Upper lobe of left lung (tissue), 6 donors: ENCODE data around the gene MIB2. TPM values are rescaled to one million over a fixed set of nuclear protein-coding genes. Genes with fewer than 3 reads are reported as not detected.

ENCODE experiments used
- ATAC-seq, 2 donors: fragments of 200-7000 bp; cut with Tn5 transposase; one replicate each; pipeline ENCODE4 v1.9.1; 2022; ENCODE audit warnings: mild to moderate bottlenecking in 2 of 2, moderate library complexity in 2 of 2; ENCODE audit not compliant: low FRiP score in 2 of 2
- DNase-seq, 2 donors: peaks; one replicate each; pipeline ENCODE4 v3.0.0-alpha.2; 2019 to 2020
- H3K27ac ChIP-seq, 4 donors: fragments of 200-600 bp; sonication (generic); one replicate each; pipeline ENCODE4 v1.5.1; 2016 to 2019
- H3K27me3 ChIP-seq, 4 donors: fragments of 200-600 bp; sonication (generic); one replicate each; pipeline ENCODE4 v1.5.1; 2017 to 2019
- H3K36me3 ChIP-seq, 4 donors: fragments of 200-600 bp; sonication (generic); one replicate each; pipeline ENCODE4 v1.5.1; 2016 to 2019
- H3K4me1 ChIP-seq, 4 donors: fragments of 200-600 bp; sonication (generic); one replicate each; pipeline ENCODE4 v1.5.1; 2018 to 2019
- H3K4me3 ChIP-seq, 4 donors: fragments of 200-600 bp; sonication (generic); one replicate each; pipeline ENCODE4 v1.5.1; 2017 to 2019; ENCODE audit warnings: mild to moderate bottlenecking in 2 of 4, moderate library complexity in 1 of 4
- H3K9me3 ChIP-seq, 4 donors: fragments of 200-600 bp; sonication (generic); one replicate each; pipeline ENCODE4 v1.5.1; 2018 to 2019
- CTCF ChIP-seq, 6 experiments: fragments of 450-650 bp in 4 of 6; fragments of 200-600 bp in 2 of 6; sonication (generic) in 2 of 6; IDR thresholded peaks; one replicate each; pipeline ENCODE4 v1.5.1; 2016 to 2019; ENCODE audit warnings: antibody characterized with exemption in 6 of 6
- EP300 ChIP-seq, 4 donors: sonication (generic); formaldehyde crosslinking; IDR thresholded peaks; one replicate each; pipeline ENCODE4 v1.5.1; 2017; ENCODE audit warnings: antibody characterized with exemption in 4 of 4, control low read depth in 2 of 4
- POLR2A ChIP-seq, 4 donors: fragments of 450-650 bp; IDR thresholded peaks; one replicate each; pipeline ENCODE4 v1.5.1; 2016 to 2017; ENCODE audit warnings: antibody characterized with exemption in 4 of 4, mild to moderate bottlenecking in 2 of 4
- POLR2AphosphoS5 ChIP-seq, 2 donors: sonication (generic); formaldehyde crosslinking; IDR thresholded peaks; one replicate each; pipeline ENCODE4 v1.5.1; 2017; ENCODE audit warnings: antibody characterized with exemption in 2 of 2
- WGBS, 2 donors: methylation state at CpG; one replicate each; pipeline ENCODE4 v1.1.5; 2017 to 2018; 5-methylcytosine and 5-hydroxymethylcytosine counted together
- total RNA-seq, 6 donors: library from RNA; depleted of rRNA in 4 of 6; stranded (reverse); fragments of >200 nt in 4 of 6; gene quantifications; one replicate each; pipeline versions ENCODE4 v1.1.0 to v1.2.1, GENCODE V29; 2016 to 2021
- donor health status: DM: no; HTN: no; CAD: no; lungs with moderate emphysema.
- donor health status: DM: no; HTN: yes; CAD: no; lungs with severe emphysema.

MIB2 gene
- total RNA-seq, 6 donors from 2014 or later: 52.7 to 284 (median 84.7) TPM

GRCh38 chr1:1601564-1602303, 13.6 kb upstream of the MIB2 start:
- 92% methylated on average over 2 to 14 of the region's 15 CpGs for WGBS, 2 donors
- TF ChIP-seq EP300 (IDR thresholded peaks at IDR 0.05) (no peak), CTCF (IDR thresholded peaks at IDR 0.05) (no peak), POLR2A (IDR thresholded peaks at IDR 0.05) (no peak), POLR2AphosphoS5 (IDR thresholded peaks at IDR 0.05) (no peak)
- peak in 1 of 2 donors; percentile 62 for DNase-seq
- H3K27ac ChIP-seq: no peak overlapping the region
- H3K36me3 ChIP-seq: no peaks in the 10 kb centered on the region
- H3K4me3 ChIP-seq: no peak overlapping the region
- peaks cover 12 to 25% (median 19%) of the 10 kb centered on the region in 4 donors for H3K4me1 ChIP-seq
- H3K27me3 ChIP-seq: peaks cover 0 to 4% (median 1%) of the 10 kb centered on the region in 4 donors
- H3K9me3 ChIP-seq: no peaks in the 10 kb centered on the region
- ATAC-seq: no peak

- Histone ChIP-seq H3K27ac (no peak overlapping the region), H3K4me3 (no peak overlapping the region), H3K9me3 (no peaks in the 10 kb centered on the region), H3K4me1 (peaks cover 12 to 25% (median 18%) of the 10 kb centered on the region in 4 donors), H3K27me3 (peaks cover 0 to 4% (median 1%) of the 10 kb centered on the region in 4 donors), H3K36me3 (no peaks in the 10 kb centered on the region)
- TF ChIP-seq EP300 (IDR thresholded peaks at IDR 0.05) (no peak), POLR2A (IDR thresholded peaks at IDR 0.05) (no peak), CTCF (IDR thresholded peaks at IDR 0.05) (no peak), POLR2AphosphoS5 (IDR thresholded peaks at IDR 0.05) (no peak)
- DNase-seq (no peak), ATAC-seq (no peak)
- WGBS, 2 donors: 55 to 60% methylated on average over 16 to 18 of the region's 18 CpGs
Measured at GRCh38 chr1:1602304-1602967, 12.9 kb upstream of the MIB2 start.

- DNase-seq (peak in 1 of 2 donors; percentile 53), ATAC-seq (no peak)
- Histone ChIP-seq H3K4me3 (no peak overlapping the region), H3K27me3 (peaks cover 0 to 4% (median 1%) of the 10 kb centered on the region in 4 donors), H3K36me3 (no peaks in the 10 kb centered on the region), H3K9me3 (no peaks in the 10 kb centered on the region), H3K4me1 (peaks cover 12 to 25% (median 17%) of the 10 kb centered on the region in 4 donors), H3K27ac (no peak overlapping the region)
- TF ChIP-seq EP300 (IDR thresholded peaks at IDR 0.05): no peak
- TF ChIP-seq POLR2AphosphoS5 (IDR thresholded peaks at IDR 0.05): no peak
- no peak for TF ChIP-seq POLR2A (IDR thresholded peaks at IDR 0.05)
- no peak for TF ChIP-seq CTCF (IDR thresholded peaks at IDR 0.05)
- 73 to 89% methylated on average over 3 to 11 of the region's 13 CpGs for WGBS, 2 donors
Measured at GRCh38 chr1:1602968-1603506, 12.3 kb upstream of the MIB2 start.

GRCh38 chr1:1603671-1604373, 11.5 kb upstream of the MIB2 start:
- ATAC-seq: no peak
- TF ChIP-seq CTCF (IDR thresholded peaks at IDR 0.05): no peak
- TF ChIP-seq EP300 (IDR thresholded peaks at IDR 0.05): no peak
- no peak for TF ChIP-seq POLR2A (IDR thresholded peaks at IDR 0.05)
- no peak for TF ChIP-seq POLR2AphosphoS5 (IDR thresholded peaks at IDR 0.05)
- peaks cover 0 to 4% (median 1%) of the 10 kb centered on the region in 4 donors for H3K27me3 ChIP-seq
- H3K27ac ChIP-seq: no peak overlapping the region
- H3K36me3 ChIP-seq: no peaks in the 10 kb centered on the region
- no peak overlapping the region for H3K4me3 ChIP-seq
- peaks cover 12 to 19% (median 16%) of the 10 kb centered on the region in 4 donors for H3K4me1 ChIP-seq
- DNase-seq: peak in 1 of 2 donors; percentile 42
- no peaks in the 10 kb centered on the region for H3K9me3 ChIP-seq
- 72 to 81% methylated on average over 8 to 12 of the region's 13 CpGs for WGBS, 2 donors
